A549 (cell line): ENCODE measurements around the gene KRTCAP2. TPM values are rescaled to one million over a fixed set of nuclear protein-coding genes. Genes with fewer than 3 reads are reported as not detected.
A peak's percentile ranks its signal among the peaks of the same experiment; 100 is the strongest.
"Not testable (repeated sequence)": the region's sequence is repeated elsewhere in the genome, so short reads cannot be mapped to it uniquely, and the experiment has no call there.

Experiments used
- ATAC-seq, 2 experiments: fragments of 200-7000 bp in 1 of 2; fragments of >200 bp in 1 of 2; cut with Nextera tagmentation in 1 of 2; cut with Tn5 transposase in 1 of 2; 3 replicates each; pipeline versions ENCODE4 v1.8.0 to v1.9.1; 2018 to 2020; ENCODE audit warnings: mild to moderate bottlenecking in 1 of 2, moderate library complexity in 1 of 2
- CTCF ChIA-PET: fragments of 300-600 bp; sonication (Branson Sonifier 250); formaldehyde crosslinking; extraction: SDS; loops from one replicate; lab custom pipeline; 2021; ENCODE audit warnings: antibody characterized with exemption, inconsistent platforms; lab: Yijun Ruan, JAX
- POLR2A ChIA-PET: fragments of 350-600 bp; formaldehyde crosslinking; extraction: SDS; loops from one replicate; lab custom pipeline; 2021; ENCODE audit warnings: antibody characterized with exemption, inconsistent platforms; lab: Yijun Ruan, JAX
- DNase-seq, 2 experiments: peaks; one replicate each; pipeline versions ENCODE4 v3.0.0 to v3.0.0-alpha.2; 2011 to 2016; ENCODE audit warnings: low read depth in 1 of 2, low spot score in 1 of 2
- FAIRE-seq: peaks from 2 replicates; lab custom pipeline; 2011; peaks lifted over from hg19 to GRCh38; lab: Jason Lieb, UNC
- H3K27ac ChIP-seq, 2 experiments: fragments of >200 bp; sonication (Bioruptor Twin); formaldehyde crosslinking; 3 replicates each; pipeline ENCODE4 v1.5.1; 2016 to 2017
- H3K4me1 ChIP-seq: fragments of >200 bp; sonication (Bioruptor Twin); formaldehyde crosslinking; 3 replicates; pipeline ENCODE4 v1.6.1; 2016
- H3K4me2 ChIP-seq: fragments of >200 bp; sonication (Bioruptor Twin); formaldehyde crosslinking; 3 replicates; pipeline ENCODE4 v1.6.1; 2016
- H3K4me3 ChIP-seq: fragments of >200 bp; sonication (Bioruptor Twin); formaldehyde crosslinking; 3 replicates; pipeline ENCODE4 v1.5.1; 2016
- H3K9me3 ChIP-seq: fragments of >200 bp; sonication (Bioruptor Twin); formaldehyde crosslinking; 3 replicates; pipeline ENCODE4 v1.6.1; 2016
- CHD2 ChIP-seq: fragments of 150-350 bp; IDR thresholded peaks from 2 replicates; pipeline ENCODE4 v1.6.1; 2014; ENCODE audit warnings: low read length; ENCODE audit not compliant: partially characterized antibody
- CTCF ChIP-seq: fragments of >200 bp; sonication (Bioruptor Twin); formaldehyde crosslinking; IDR thresholded peaks from 3 replicates; pipeline ENCODE4 v1.5.1; 2016
- E2F6 ChIP-seq: IDR thresholded peaks from 2 replicates; pipeline ENCODE4 v1.6.1; 2012; ENCODE audit warnings: low read depth, borderline replicate concordance
- EHMT2 ChIP-seq: fragments of 200-600 bp; sonication (generic); IDR thresholded peaks from 2 replicates; pipeline ENCODE4 v1.6.1; 2016; ENCODE audit warnings: antibody characterized with exemption, low read depth, mild to moderate bottlenecking, moderate library complexity
- FOSL2 ChIP-seq, 2 experiments: fragments of 450-650 bp in 1 of 2; fragments of >200 bp in 1 of 2; sonication (Bioruptor Twin) in 1 of 2; formaldehyde crosslinking; IDR thresholded peaks; 2 replicates each; pipeline versions ENCODE4 v1.5.0 to v1.6.1; 2016 to 2020; ENCODE audit warnings: mild to moderate bottlenecking in 1 of 2, moderate library complexity in 1 of 2
- JUN ChIP-seq, 2 experiments: fragments of >200 bp; sonication (Bioruptor Twin); formaldehyde crosslinking; IDR thresholded peaks; 2 replicates in 1 of 2; 3 replicates in 1 of 2; pipeline ENCODE4 v1.6.1; 2016 to 2017
- KDM5A ChIP-seq: fragments of 200-600 bp; sonication (generic); IDR thresholded peaks from 2 replicates; pipeline ENCODE4 v1.6.1; 2016; ENCODE audit warnings: antibody characterized with exemption, mild to moderate bottlenecking
- MAX ChIP-seq: IDR thresholded peaks from 2 replicates; pipeline ENCODE4 v1.6.1; 2012
- MAZ ChIP-seq: fragments of 150-350 bp; IDR thresholded peaks from 2 replicates; pipeline ENCODE4 v1.6.1; 2014; ENCODE audit warnings: antibody characterized with exemption, low read depth, low read length, borderline replicate concordance
- MYC ChIP-seq: IDR thresholded peaks from 2 replicates; pipeline ENCODE4 v1.6.1; 2012; ENCODE audit warnings: mild to moderate bottlenecking, inconsistent platforms, low read length, improper control_type of control experiment, borderline replicate concordance
- NPAS2 ChIP-seq: fragments of 250-450 bp; sonication (Bioruptor Pico); IDR thresholded peaks from 2 replicates; pipeline ENCODE4 v1.8.0; 2022; ENCODE audit warnings: mild to moderate bottlenecking, moderate library complexity, borderline replicate concordance
- NR3C1 ChIP-seq: fragments of >200 bp; sonication (Bioruptor Twin); formaldehyde crosslinking; IDR thresholded peaks from 3 replicates; pipeline ENCODE4 v1.6.1; 2017
- PHF8 ChIP-seq: fragments of 200-600 bp; sonication (generic); IDR thresholded peaks from 2 replicates; pipeline ENCODE4 v1.6.1; 2016; ENCODE audit warnings: low read depth, mild to moderate bottlenecking, antibody characterized with exemption, moderate library complexity, borderline replicate concordance
- POLR2A ChIP-seq: IDR thresholded peaks from 2 replicates; pipeline ENCODE4 v1.6.1; 2012; ENCODE audit warnings: mild to moderate bottlenecking, low read length
- RAD21 ChIP-seq, 2 experiments: fragments of >200 bp in 1 of 2; sonication (Bioruptor Twin) in 1 of 2; formaldehyde crosslinking in 1 of 2; IDR thresholded peaks in 1 of 2; conservative IDR thresholded peaks in 1 of 2; 2 replicates in 1 of 2; 3 replicates in 1 of 2; pipeline ENCODE4 v1.6.1; 2012 to 2018; ENCODE audit warnings: inconsistent platforms in 1 of 2
- RCOR1 ChIP-seq: fragments of 150-350 bp; IDR thresholded peaks from 2 replicates; pipeline ENCODE4 v1.6.1; 2014; ENCODE audit warnings: antibody characterized with exemption, low read length, low read depth
- SMC3 ChIP-seq: fragments of >200 bp; sonication (Bioruptor Twin); formaldehyde crosslinking; IDR thresholded peaks from 3 replicates; pipeline ENCODE4 v1.6.1; 2018; ENCODE audit warnings: inconsistent platforms
- WGBS: methylation state at CpG from one replicate; pipeline ENCODE4 v1.1.6; 2017; ENCODE audit errors: missing lambda C conversion rate; 5-methylcytosine and 5-hydroxymethylcytosine counted together
- polyA minus RNA-seq: library from RNA; depleted of rRNA, polyadenylated mRNA; stranded (reverse); fragments of >200 nt; gene quantifications from 2 replicates; pipeline ENCODE4 v1.2.3, GENCODE V29; 2011; rRNA and poly(A)+ RNA removed
- polyA plus RNA-seq, 4 experiments: library from polyadenylated mRNA; depleted of rRNA in 3 of 4; stranded (reverse); fragments of >200 nt; fragmentation: RNase III in 1 of 4; extraction: RNeasy Plus Mini Kit Qiagen cat#74134 plus additional on column Dnase treatment in 1 of 4; gene quantifications; 2 replicates in 3 of 4; 3 replicates in 1 of 4; pipeline ENCODE4 v1.2.3, GENCODE V29; 2011 to 2017

KRTCAP2 gene
- 154 and 227 TPM in 2 replicates for polyA plus RNA-seq (2011; rRNA removed)
- polyA plus RNA-seq (2012; cell fraction: cytosol; rRNA removed): 242 and 259 TPM in 2 replicates
- polyA plus RNA-seq (2012; cell fraction: nucleus; rRNA removed): 210 and 274 TPM in 2 replicates
- polyA plus RNA-seq (2017; fragmentation: RNase III; extraction: RNeasy Plus Mini Kit Qiagen cat#74134 plus additional on column Dnase treatment): 216 to 218 TPM (median 217 TPM) in 3 replicates
- polyA minus RNA-seq: 307 and 312 TPM in 2 replicates

GRCh38 chr1:155172732-155173477, at the start of gene KRTCAP2:
Gene KRTCAP2 (minus strand): TSS chr1:155173304. CDS start chr1:155173224, 80 bp downstream.
- FAIRE-seq: peak; percentile 74
- WGBS: under 1% methylated on average over 46 of the region's 57 CpGs

GRCh38 chr1:155220211-155220965, 47.3 kb upstream of the KRTCAP2 start:
- POLR2A ChIA-PET, H3K4me3 ChIP-seq, H3K27ac ChIP-seq, H3K9me3 ChIP-seq, H3K4me2 ChIP-seq, ATAC-seq, DNase-seq, FAIRE-seq: not testable (repeated sequence)
- CTCF ChIA-PET: interaction anchor here (0.5 to 4.2 kb wide), 4 partner anchors 13 to 442 kb away, joined by 3 to 25 read pairs (median 8); partner anchors contain the start of genes MTX1 and THBS3
- peaks cover 29% of the 10 kb centered on the region for H3K4me1 ChIP-seq
- WGBS: 89% methylated on average over 10 of the region's 10 CpGs

More at GRCh38 chr1:155172732-155173477, at the start of gene KRTCAP2:
- H3K27ac ChIP-seq: peak within 1 kb of the TSS; percentile 93 to 99
- peak within 1 kb of the TSS; percentile 95 for H3K4me2 ChIP-seq
- H3K4me3 ChIP-seq: peak within 1 kb of the TSS; percentile 80
- ATAC-seq (peak; percentile 55 to 85), DNase-seq (peak; percentile 97)
- CTCF ChIA-PET: interaction anchor here (0.6 to 15.2 kb wide), 41 partner anchors 9 to 874 kb away, joined by 3 to 384 read pairs (median 5); partner anchors contain the start of genes ADAM15, EFNA1, EFNA4 and MTX1
- H3K4me1 ChIP-seq: peaks cover 21% of the 10 kb centered on the region
- TF ChIP-seq SMC3: peak; percentile 35; the same call in 2 of the 3 replicates
- TF ChIP-seq KDM5A: peak; percentile 39; the same call in 1 of the 2 replicates
- TF ChIP-seq RCOR1: no peak
- peak; percentile 74 for TF ChIP-seq PHF8
- TF ChIP-seq NR3C1: no peak
- TF ChIP-seq NPAS2 (CRISPR knock-in tag): no peak
- no peak for TF ChIP-seq E2F6
- TF ChIP-seq JUN (IDR thresholded peaks at IDR 0.05): peak in 1 of 2 experiments; percentile 83; a peak in 4 of 5 replicates
- TF ChIP-seq MAZ: peak; percentile 87; the same call in 1 of the 2 replicates
- peak in 1 of 2 experiments; percentile 10; a peak in 1 of 5 replicates for TF ChIP-seq RAD21 (conservative IDR thresholded peaks at IDR 0.05 in 1 of 2, IDR thresholded peaks at IDR 0.05 in 1 of 2)
- peak; percentile 90 for TF ChIP-seq CTCF
- TF ChIP-seq CHD2: peak; percentile 47
- TF ChIP-seq POLR2A: peak; percentile 71
- TF ChIP-seq EHMT2: no peak
- TF ChIP-seq MAX: peak; percentile 55; the same call in 1 of the 2 replicates
- TF ChIP-seq FOSL2 (IDR thresholded peaks at IDR 0.05): no peak
- TF ChIP-seq FOSL2 (CRISPR knock-in tag; IDR thresholded peaks at IDR 0.05): no peak
- 0 out of 2 replicates have a peak, but pooled peaks have one; percentile 50 for TF ChIP-seq MYC
- POLR2A ChIA-PET: interaction anchor here (0.8 to 4.4 kb wide), 9 partner anchors 21 to 110 kb away, joined by 3 to 54 read pairs (median 4); partner anchors contain the start of genes EFNA4, SLC50A1 and THBS3
- H3K9me3 ChIP-seq: no peaks in the 10 kb centered on the region
